NCI-H2227 (cell line): Measurements from ENCODE around the gene MED8.
"Not testable (repeated sequence)": the region's sequence is repeated elsewhere in the genome, so short reads cannot be mapped to it uniquely, and the experiment has no call there.

Experiments used
- DNase-seq: peaks from one replicate; lab custom pipeline; 2025; ENCODE audit not compliant: unreplicated experiment; lab: John Stamatoyannopoulos, UW

Gene MED8

DNA sequence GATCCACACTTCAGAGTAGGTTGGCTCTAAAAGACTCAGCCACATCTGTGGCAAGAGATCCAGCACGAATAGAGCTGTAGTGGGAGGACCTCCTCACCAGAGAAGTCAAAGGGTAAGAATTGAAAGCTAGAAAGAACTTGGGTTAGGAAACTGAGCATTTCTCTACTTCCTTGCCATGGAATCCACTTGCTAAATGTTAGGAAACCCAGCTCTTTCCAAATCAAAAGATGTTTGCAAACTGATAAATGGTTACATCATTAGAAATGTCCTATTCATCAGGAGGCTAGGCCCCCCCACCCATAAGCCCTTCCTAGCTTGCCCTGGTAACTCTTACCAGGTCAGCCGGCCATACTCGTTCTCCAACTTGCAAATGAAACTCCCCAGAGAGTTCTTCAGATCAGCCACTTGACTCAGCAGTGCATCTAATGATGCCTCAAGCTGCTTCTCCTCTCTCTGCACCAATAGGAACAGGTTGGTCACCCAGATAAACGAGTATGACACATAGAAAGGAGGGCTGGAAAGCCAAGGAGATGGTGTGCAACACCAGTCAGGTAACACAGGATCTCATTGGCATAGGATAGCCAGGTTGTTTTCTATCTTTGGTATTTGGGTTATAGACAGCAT, 1.5 kb downstream of the MED8 start:
- DNase-seq, result no peak

DNA sequence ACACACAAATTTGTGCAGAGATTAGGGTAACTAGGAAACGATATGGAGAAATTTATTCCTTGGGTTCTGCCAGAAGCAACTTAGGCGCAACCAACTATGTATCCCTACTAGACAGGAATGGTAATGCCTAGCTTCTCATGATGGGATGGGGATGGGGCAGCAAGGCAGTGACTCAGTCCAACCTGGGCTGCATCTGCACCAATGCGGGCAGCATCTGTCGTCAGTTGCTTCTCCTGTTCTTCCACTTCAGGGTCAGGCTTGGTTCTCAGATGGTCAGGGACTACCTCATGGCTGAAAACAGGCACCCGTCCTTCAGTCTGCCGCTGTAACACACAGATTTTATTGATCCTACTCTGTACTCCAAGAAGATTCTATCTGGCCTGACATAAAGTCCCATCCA, 2.9 kb downstream of the MED8 start:
- DNase-seq, result no peak

DNA sequence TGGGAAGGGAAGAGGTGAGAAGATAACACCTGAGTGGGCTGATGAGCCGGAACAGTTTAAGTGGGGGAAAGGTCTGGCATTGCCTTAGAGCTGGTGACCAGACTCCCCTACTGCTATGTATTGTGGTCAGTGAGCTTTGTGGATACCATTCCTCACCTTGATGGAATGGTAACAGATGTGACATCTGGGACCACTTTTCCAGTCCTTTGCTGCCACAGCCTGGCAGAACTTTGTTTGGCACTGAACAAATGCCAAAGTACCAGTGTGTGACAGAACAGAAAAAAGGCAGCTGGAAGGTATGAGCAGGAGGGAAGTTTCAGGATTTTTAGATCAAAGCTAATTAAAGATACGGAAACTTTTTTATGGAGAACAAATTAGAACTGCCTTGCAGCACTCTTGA, 6.2 kb downstream of the MED8 start:
- no peak for DNase-seq

DNA sequence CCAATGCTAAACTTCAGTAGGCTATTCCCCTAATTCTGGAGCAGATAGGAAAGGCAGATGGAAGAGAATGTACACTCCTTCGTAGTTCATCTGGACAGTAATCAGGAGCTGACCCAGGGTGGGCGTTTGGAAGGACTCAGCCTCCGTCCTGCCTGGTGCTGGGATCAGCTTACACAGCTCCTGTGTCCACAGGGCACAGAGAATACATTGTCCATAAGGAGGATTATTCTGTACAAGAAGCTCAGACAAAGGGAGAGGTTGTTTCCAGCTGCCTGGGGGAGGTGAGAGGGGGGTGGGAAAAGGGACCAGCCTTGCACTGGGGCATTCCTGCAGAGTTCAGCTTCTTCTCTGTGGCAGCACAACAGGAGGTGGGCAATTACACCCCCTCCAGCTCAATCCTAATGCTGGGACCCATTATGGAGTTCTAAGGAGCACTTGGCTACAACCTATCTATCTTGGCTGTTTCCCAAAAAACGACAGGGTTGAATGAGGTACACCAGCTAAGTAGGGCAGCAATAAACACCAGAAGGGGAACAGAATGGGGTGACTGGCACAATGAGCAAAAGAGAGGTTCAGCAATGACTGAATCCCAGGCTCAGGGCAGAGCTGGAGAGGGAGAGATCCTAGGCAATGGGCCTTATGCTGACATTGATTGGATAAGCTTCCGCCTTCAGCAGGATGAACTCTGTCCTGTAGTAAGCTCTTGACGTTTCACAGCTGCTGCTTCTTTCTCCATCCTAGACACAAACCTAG, 7.4 kb downstream of the MED8 start:
- DNase-seq, result peak; percentile 54

DNA sequence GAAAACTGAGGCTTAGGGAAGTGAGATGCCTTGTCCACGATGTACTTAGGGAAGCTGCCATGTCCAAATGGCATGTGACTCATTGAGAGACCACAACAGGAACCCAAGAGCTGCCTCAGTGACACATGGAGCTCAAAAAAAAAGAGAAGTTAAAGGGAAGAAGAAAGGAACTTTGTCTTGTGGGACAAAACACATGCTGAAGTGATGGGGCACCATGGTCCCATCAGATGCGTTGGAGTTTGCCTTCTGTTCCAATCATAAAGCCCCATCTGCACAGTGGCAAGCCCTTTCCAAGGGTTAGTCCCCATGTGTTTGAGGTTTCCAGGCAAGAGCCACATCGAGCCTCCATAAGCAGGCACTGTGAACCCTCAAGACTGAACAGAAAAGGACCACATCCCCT, 8.0 kb downstream of the MED8 start:
- no peak for DNase-seq

DNA sequence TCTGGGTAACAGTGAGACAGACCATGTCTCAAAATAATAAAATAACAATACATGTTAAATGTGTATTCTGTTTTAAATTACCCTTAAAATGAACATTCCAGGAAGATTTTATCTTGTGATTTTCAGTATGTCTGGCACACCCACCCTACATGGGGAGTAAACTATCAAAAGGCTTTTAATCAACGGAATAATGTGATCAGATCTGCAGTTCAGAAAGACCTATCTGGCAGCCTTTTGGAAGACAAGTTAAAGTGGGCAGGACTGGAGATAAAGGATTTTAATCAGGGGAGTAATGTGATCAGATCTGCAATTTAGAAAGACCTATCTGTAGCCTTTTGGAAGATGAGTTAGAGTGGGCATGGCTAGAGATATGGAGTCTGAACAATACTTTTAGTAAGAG, 10.1 kb downstream of the MED8 start:
- DNase-seq, result no peak

DNA sequence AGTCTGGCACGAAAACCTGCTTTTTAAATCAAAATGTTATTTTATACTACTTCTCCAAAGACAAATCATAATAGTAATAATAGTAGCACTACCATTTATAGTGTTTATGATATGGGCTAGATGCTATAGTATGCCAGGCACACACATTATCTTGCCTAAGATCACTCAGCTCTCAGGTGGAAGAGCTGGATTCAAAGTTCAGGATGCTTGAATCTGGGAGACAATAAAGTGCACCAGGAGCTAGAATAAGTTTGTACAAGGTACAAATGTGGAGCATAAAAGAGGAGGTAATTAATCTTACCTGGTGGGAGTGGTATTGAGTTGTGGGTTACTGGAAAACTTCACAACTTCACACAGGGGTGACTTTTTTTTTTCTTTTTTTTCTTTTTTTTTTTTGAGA, 11.8 kb downstream of the MED8 start:
- no peak for DNase-seq

DNA sequence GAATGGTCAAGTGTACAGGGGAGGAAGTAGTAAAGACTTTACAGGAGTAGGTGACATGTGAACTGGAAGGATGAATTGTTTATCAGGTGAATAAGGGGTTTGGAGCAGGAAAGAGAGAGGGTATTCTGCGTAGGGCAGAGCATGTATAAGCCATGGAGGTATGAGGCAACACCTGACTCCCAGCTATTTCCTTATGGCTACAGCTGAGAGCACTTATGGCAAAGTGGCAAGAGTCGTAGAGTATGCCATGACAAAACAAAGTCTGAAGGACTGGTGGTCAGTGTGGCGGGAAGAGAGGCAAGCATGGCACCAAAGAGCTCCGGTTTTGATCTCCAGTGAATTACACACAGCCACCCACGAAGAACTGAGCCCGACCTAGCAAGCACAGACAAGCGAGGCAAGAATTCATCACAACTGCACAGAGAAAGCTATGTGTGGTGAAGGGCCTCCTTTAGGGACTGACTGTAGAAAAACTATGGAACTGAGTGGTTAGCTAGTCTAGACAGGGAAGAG, 12.8 kb downstream of the MED8 start:
- DNase-seq, result no peak

DNA sequence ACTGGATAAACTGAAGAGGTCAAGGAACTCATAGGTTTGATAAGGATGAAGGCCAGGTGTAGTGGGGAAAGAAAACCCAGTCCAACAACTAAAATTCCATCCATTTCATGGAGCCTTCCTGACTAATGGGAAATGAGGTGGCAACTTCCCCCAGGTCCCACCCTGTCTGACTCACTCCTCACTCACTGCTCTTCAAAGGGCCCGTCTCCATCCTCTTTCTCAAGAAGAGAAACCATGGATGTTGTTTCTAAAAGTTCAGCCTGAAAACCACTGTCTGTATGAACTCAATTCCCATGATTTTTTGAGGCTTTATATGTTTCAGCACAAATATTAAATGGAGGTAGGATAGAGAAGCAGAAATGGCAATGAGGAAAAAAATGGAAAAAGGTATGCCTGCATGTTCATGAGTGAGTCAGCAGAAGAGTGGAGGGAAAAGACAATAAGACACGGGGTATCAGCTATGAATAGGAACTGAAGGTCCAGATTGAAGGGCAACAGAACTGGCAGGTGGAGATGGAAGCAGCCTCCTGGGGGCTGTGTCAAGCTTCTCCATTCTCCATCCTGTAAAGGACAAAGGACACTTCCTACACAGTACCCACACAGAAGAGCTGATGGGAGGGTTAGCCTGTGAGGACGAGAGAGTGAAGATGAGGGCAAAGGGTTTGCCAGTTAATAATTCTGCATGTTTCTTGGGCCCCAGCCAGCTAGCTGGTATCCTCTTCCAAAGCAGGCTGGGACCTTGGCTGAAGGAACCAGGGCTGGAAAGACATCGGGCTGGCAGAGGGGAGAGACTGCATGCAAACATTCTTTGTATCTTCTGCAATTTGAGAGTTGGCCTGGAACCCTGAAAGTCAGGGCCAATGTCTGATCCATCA, 16.3 kb downstream of the MED8 start:
- no peak for DNase-seq

DNA sequence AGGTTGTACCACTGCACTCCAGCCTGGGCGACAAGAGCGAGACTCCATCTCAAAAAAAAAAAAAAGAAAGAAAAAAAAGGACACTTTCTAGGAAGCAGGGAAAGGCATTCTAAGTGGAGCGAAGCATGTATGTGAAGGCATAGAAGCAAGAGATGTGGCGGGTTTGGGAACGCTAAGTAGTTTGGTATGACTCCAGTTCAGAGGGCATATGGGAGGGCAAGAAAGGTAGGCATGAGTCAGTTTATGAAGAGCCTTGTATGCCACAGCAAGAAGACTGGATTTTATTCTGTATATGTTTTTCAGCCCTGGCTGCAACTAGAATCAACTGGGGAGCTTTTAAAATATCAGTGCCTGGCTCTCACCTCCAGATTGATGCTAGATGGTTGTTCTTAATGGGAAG, 17.4 kb downstream of the MED8 start:
- no peak for DNase-seq

DNA sequence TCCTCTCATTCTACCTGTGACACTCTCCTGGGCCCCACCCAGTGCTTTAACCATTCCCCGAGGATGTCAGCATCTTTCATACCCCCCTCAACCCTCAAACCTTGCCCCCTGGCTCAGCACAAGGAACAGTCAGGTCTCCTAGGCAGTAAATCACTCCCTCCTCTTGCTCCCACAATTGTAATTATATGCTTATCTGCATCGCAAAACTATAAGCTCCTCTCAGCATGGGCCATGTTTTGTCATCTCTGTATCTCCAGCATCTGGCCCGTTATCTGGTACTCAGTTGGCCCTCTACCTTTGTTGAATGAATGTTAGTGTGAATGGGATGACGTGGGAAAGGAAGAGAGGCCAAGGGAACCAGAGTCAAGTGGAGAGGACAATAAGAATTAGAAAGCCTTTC, 19.0 kb downstream of the MED8 start:
- DNase-seq, result peak; percentile 16

DNA sequence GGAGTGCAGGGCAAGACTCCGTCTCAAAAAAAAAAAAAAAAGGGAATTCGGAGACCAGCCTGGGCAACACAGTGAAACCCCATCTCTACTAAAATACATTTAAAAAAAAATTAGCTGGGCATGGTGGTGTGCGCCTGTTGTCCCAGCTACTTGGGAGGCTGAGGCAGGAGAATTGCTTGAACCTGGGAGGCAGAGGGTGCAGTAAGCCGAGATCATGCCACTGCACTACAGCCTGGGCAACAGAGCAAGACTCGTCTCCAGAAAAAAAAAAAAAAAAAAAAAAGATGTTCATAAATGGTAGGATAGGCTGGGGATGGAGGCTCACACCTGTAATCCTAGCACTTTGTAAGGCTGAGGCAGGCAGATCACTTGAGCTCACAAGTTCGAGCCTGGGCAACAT, 19.8 kb downstream of the MED8 start:
- DNase-seq, result not testable (repeated sequence)

DNA sequence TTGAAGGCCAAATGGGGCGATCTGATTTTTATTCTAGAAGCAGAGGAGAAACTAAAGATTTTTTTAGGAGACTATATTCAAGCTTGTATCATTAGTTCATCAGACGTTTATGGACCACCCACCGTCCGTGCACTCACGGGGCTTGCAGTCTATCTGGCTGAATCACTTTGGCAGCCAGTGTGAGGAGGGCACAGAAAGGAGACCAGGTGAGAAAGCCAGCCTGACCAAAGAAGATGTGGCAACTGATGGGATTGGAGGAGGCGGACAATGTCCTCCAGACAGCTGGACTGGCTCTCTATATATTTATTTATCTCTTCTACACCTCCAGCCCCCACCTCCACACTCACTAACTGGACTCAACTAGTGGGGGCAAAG, 21.0 kb downstream of the MED8 start:
- no peak for DNase-seq

DNA sequence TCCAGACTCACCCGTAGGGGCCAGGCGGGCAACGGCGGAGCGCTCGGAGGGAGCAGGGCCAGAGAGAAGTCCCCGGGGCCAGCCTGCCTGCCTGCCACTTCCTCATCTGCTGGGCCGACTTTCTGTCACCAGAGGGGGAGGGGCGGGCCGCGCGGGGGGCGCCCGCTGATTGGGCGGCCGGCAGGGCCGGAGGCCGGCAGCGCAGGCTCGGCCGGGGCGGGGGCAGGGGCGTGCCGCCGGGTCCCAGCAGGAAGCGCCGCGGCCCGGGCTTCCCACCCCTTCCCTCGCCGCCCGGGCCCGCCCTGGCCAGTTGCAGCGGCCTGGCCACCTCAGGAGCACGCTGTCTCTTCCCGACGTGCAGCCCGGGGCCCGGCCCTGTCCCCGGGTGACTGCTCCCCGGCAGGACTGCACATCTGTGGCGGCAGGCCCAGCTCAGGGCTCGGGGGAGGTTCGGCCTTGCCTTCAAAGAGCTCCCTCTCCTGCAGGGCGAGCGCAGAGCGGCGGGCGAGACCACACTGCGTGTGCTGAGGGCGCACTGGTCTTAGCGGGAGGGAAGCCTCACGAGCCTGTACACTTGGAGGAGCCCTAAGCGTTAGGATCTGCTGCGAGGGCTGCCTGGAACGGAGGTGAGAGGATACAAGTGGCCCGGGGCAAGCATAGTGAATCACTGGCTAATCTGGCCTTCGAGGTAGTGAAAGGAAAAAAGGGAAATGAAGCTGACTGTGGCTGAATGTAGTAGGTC, 21.5 kb downstream of the MED8 start, which contains the start of gene ELOVL1:
Gene ELOVL1 (minus strand): TSS at position 108 of the 742 bp plus-strand sequence. CDS start 2,402 bp downstream, outside the sequence.
- peak; percentile 91 for DNase-seq

DNA sequence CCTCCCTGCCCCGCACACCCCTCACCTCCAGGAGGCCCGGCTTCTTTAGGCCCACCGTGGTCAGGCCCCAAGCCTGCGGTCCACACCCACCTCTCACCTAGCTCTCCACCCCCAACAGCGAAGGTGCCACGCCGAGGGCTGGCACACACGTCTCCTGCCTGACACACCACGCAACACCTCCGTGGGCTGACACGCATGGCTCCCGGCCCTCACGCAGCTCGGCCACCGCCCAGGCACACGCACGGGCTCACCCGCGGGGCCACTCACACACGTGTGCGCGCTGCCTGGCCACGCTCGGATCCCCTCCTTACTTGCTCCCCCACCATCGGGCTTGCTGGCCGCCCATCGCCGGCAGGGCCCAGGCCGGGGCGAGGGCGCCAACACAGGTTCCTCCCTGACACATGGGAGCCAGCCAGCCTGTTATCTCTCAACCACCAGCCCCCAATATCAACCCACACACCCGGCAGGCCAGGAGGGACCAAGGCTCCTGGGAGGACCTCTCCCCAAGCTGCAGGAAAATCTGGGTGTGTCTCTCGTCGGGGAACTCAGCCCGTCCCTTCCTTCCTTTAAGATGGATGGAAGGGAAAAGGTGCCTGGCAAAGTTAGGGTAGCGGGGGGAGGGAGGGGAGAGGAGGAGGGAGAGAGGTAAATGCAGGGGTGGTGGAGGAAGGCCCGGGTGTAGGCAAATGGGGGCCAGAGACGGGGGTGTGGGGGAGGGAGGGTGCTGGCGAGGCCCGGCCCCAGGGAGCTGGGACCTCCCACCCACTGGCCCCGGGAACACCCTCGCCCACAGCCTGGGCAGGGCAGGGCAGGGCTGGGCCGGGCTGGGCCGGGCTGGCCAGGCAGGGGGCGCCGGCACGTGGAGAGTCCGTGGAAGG, 22.3 kb downstream of the MED8 start:
- peak; percentile 50 for DNase-seq

DNA sequence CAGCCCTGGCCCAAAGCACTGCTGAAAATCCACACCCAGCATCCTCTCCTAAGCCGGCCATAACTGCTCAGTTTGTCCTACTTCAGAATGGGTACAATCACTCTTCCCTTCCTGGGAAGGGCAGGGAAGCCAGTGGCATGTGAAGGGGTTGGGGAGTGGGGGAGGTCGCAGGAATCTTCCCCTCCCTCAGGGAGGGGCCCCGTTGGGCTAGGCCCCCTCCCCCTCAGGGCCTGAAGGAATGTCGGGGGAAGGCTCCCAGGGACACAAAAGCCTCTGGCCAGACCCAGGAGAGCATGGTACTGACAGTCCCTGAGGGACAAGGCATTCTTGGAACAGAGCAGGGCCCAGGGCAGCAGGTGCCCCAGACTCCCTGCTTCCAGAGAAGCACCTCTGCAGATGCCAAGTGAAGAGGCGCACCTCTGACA, 23.0 kb downstream of the MED8 start:
- no peak for DNase-seq

DNA sequence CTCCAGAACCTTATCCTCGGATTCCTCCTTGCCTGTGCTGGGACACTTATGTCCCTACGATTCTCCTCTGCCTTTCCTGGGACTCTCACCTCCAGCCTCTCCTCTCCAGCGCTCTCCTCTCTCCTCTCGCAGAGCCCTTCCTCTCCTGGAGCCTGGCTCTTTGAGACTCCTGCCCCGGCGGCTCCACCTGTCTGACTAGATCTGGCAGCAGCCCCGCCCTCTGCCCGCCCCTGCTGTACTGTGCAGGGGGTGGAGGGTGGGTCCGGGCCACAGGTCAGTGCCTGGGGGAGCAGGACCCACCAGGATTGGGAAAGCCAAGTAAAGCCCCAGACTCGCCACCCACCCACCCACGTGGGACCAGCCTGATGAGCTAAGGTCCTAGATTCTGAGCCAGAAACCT, 23.4 kb downstream of the MED8 start:
- peak; percentile 29 for DNase-seq

DNA sequence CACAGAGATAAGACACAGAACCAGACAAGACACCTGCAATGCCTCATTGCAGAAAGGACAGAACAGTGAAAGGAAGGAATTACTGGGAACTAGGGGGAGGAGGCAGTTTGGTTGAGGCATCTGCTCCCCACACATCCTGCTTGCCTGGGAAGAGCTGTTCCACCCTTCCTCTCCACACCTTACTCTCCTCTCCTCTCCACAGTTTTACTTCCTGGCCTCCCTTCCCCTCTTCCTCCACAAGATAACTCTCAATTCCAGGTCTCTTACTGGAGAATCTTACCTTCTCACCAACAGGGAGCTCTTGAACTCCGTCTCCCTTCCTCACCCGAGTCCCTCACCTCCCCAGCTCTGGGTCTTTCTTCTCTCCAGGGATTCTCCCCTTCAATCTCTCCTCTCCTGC, 23.9 kb downstream of the MED8 start:
- no peak for DNase-seq

DNA sequence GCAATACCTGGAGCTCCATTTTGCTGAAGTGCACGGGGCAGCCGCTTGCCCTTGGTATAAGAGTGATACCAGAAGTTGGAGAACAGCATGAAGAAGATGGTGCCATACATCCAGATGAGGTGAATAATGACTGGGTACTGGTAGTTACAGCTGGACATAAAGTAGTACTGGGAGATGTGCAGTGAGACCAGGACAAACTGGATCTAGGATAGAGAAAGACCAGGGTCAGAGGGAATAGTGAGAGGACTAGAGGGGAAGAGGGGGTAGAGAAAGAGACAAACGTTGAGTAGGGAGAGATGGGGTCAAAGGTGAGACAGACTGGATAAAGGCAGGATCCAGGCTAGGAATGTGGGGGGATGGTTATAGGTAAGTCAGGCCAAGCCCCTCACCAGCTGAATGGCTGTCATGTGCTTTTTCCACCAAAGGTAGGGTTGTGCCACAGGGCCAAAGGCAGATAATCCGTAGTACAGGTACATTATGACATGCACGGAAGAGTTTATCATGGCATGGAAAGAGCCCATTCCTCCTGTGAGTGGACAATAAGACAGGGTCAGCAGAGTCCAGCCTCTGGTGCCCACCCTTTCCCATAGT, 25.6 kb downstream of the MED8 start:
- DNase-seq, result no peak
